ENCODE results near the gene TBP. TPM values are rescaled to one million over a fixed set of nuclear protein-coding genes. Genes with fewer than 3 reads are reported as not detected.

The TBP gene
- 24.3 TPM for polyA plus RNA-seq (2013, experiment 1 of 2)
- 25.0 TPM for polyA plus RNA-seq (2013, experiment 2 of 2)

GRCh38 chr6:170554013-170554795 lies at the start of gene TBP:
Gene TBP (plus strand): TSS chr6:170554369. CDS start chr6:170557030, 2,661 bp downstream.
- H3K9me3 ChIP-seq (replicated peaks in 1 of 2; ENCODE audit: control insufficient read depth in 2 of 2, insufficient read depth in 1 of 2, low read depth in 1 of 2, low read length in 2 of 2): no peaks in the 10 kb centered on the region
- peak within 1 kb of the TSS; percentile 98 for H3K9ac ChIP-seq (ENCODE audit: low read depth, low read length, poor library complexity)
- H3K27ac ChIP-seq (replicated peaks; ENCODE audit: low read length): no peak within 1 kb of the TSS
- no peak within 1 kb of the TSS for H2BK120ac ChIP-seq (ENCODE audit: low read depth, low read length)
- peaks cover 3 to 15% of the 10 kb centered on the region in 2 donors for H3K4me1 ChIP-seq (ENCODE audit: control insufficient read depth in 2 of 2, insufficient read depth in 1 of 2, low read depth in 1 of 2, low read length in 2 of 2)
- no peak within 1 kb of the TSS for H3K4ac ChIP-seq (ENCODE audit: low read length)
- peak within 1 kb of the TSS; percentile 97 for H3K23ac ChIP-seq (ENCODE audit: low read depth, low read length, poor library complexity)
- DNase-seq (ENCODE audit: low spot score): peak; percentile 97
- no CpG with 5 or more reads among the region's 51 CpGs for WGBS, 2 donors (ENCODE audit: extremely low coverage in 2 of 2, insufficient read length in 2 of 2, insufficient replicate concordance in 1 of 2)
- no peak within 1 kb of the TSS for H2AK5ac ChIP-seq (ENCODE audit: low read depth, low read length)
- no peak within 1 kb of the TSS for H2BK15ac ChIP-seq (ENCODE audit: low read length)
- H3K4me3 ChIP-seq (ENCODE audit: low read length in 2 of 2): peak within 1 kb of the TSS; percentile 71 to 100
- H3K27me3 ChIP-seq (ENCODE audit: control insufficient read depth in 3 of 3, insufficient read depth in 3 of 3, low read depth in 1 of 3, low read length in 3 of 3): no peaks in the 10 kb centered on the region
- no peak within 1 kb of the TSS for H2BK12ac ChIP-seq (ENCODE audit: low read length)
- peak within 1 kb of the TSS; percentile 82 for H2AFZ ChIP-seq (ENCODE audit: low read length)
- peak within 1 kb of the TSS; percentile 25 for H4K91ac ChIP-seq (ENCODE audit: low read depth, low read length, poor library complexity)
- peak within 1 kb of the TSS; percentile 87 for H3K4me2 ChIP-seq (ENCODE audit: insufficient read depth, low read length, poor library complexity, severe bottlenecking)
- peak within 1 kb of the TSS; percentile 76 for H3K18ac ChIP-seq (ENCODE audit: low read length)
- peak within 1 kb of the TSS; percentile 77 for H3K14ac ChIP-seq (ENCODE audit: low read length)
- H3K36me3 ChIP-seq (replicated peaks in 1 of 2; ENCODE audit: control insufficient read depth in 2 of 2, insufficient read depth in 2 of 2, low read length in 2 of 2): peaks cover 2 to 51% of the 10 kb centered on the region in 2 donors
- peaks cover 5% of the 10 kb centered on the region for H3K79me1 ChIP-seq (ENCODE audit: low read depth, low read length)
- H2BK5ac ChIP-seq (ENCODE audit: low read length): peak within 1 kb of the TSS; percentile 39
- H4K8ac ChIP-seq (ENCODE audit: low read depth, low read length): peak within 1 kb of the TSS; percentile 100

DNA sequence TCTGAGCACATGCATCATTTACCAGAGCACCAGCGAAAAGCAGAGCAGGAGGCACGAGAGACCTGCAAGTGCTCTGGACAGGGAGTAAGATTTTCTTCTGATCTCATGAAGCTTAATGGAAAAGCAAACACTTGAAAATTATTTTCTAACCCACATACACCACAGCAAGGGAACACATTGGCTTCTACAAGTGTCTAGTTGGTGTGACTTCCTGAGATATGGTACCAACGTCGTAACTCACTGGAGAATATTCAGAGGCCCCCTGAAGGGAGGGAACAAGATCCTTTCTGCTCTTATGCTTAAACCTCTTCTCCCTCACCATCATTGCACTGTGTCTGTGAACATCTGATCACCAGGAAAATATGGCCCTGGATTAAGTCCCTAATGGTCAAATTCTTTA lies 49.7 kb upstream of the TBP start:
- no peak overlapping the region for H3K23ac ChIP-seq (ENCODE audit: low read depth, low read length, poor library complexity)
- no peaks in the 10 kb centered on the region for H3K79me1 ChIP-seq (ENCODE audit: low read depth, low read length)
- peak overlapping the region; percentile 47 for H2AK5ac ChIP-seq (ENCODE audit: low read depth, low read length)
- peaks cover 0 to 1% of the 10 kb centered on the region in 2 donors for H3K4me1 ChIP-seq (ENCODE audit: control insufficient read depth in 2 of 2, insufficient read depth in 1 of 2, low read depth in 1 of 2, low read length in 2 of 2)
- peaks cover 5 to 38% of the 10 kb centered on the region in 2 donors for H3K9me3 ChIP-seq (replicated peaks in 1 of 2; ENCODE audit: control insufficient read depth in 2 of 2, insufficient read depth in 1 of 2, low read depth in 1 of 2, low read length in 2 of 2)
- H3K4me2 ChIP-seq (ENCODE audit: insufficient read depth, low read length, poor library complexity, severe bottlenecking): no peak overlapping the region
- H2BK120ac ChIP-seq (ENCODE audit: low read depth, low read length): no peak overlapping the region
- no CpG with 5 or more reads among the region's 4 CpGs for WGBS, 2 donors (ENCODE audit: extremely low coverage in 2 of 2, insufficient read length in 2 of 2, insufficient replicate concordance in 1 of 2)
- peak overlapping the region; percentile 35 for H3K18ac ChIP-seq (ENCODE audit: low read length)
- H3K9ac ChIP-seq (ENCODE audit: low read depth, low read length, poor library complexity): no peak overlapping the region
- H4K8ac ChIP-seq (ENCODE audit: low read depth, low read length): no peak overlapping the region
- H2BK5ac ChIP-seq (ENCODE audit: low read length): no peak overlapping the region
- no peak overlapping the region for H3K14ac ChIP-seq (ENCODE audit: low read length)
- no peak overlapping the region for H3K27ac ChIP-seq (replicated peaks; ENCODE audit: low read length)
- H2AFZ ChIP-seq (ENCODE audit: low read length): no peak overlapping the region
- peak overlapping the region; percentile 87 for H2BK15ac ChIP-seq (ENCODE audit: low read length)
- H4K91ac ChIP-seq (ENCODE audit: low read depth, low read length, poor library complexity): no peak overlapping the region
- DNase-seq (ENCODE audit: low spot score): no peak
- H3K4ac ChIP-seq (ENCODE audit: low read length): no peak overlapping the region
- no peaks in the 10 kb centered on the region for H3K27me3 ChIP-seq (ENCODE audit: control insufficient read depth in 3 of 3, insufficient read depth in 3 of 3, low read depth in 1 of 3, low read length in 3 of 3)
- no peak overlapping the region for H3K4me3 ChIP-seq (ENCODE audit: low read length in 2 of 2)
- H2BK12ac ChIP-seq (ENCODE audit: low read length): no peak overlapping the region
- no peaks in the 10 kb centered on the region for H3K36me3 ChIP-seq (replicated peaks in 1 of 2; ENCODE audit: control insufficient read depth in 2 of 2, insufficient read depth in 2 of 2, low read length in 2 of 2)

DNA sequence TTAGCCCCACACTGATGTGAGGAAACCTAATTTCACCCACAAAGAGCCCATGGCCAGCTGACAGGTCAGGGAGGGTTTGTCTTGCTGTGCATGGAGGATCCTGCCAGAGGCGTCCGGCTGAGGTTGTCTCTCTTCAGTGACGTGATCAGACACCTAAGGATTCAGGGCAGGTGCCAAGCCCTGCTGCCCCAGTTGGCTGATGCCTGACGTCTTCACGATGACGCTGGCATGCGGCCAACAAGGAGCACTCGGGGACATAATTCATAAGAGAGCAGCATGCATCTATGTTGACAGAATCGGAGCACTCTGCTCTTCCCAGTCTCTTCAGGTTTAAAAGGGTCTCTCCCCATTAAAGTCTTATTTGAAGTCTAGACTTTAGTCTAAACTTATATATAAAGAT lies 48.9 kb upstream of the TBP start:
- peak overlapping the region; percentile 57 for H3K4ac ChIP-seq (ENCODE audit: low read length)
- H2BK5ac ChIP-seq (ENCODE audit: low read length): no peak overlapping the region
- no peak overlapping the region for H4K8ac ChIP-seq (ENCODE audit: low read depth, low read length)
- H3K23ac ChIP-seq (ENCODE audit: low read depth, low read length, poor library complexity): no peak overlapping the region
- peaks cover 5 to 30% of the 10 kb centered on the region in 2 donors for H3K9me3 ChIP-seq (replicated peaks in 1 of 2; ENCODE audit: control insufficient read depth in 2 of 2, insufficient read depth in 1 of 2, low read depth in 1 of 2, low read length in 2 of 2)
- no peak overlapping the region for H2BK12ac ChIP-seq (ENCODE audit: low read length)
- peak overlapping the region; percentile 66 for H2AK5ac ChIP-seq (ENCODE audit: low read depth, low read length)
- no peak overlapping the region for H2AFZ ChIP-seq (ENCODE audit: low read length)
- no peak overlapping the region for H3K4me3 ChIP-seq (ENCODE audit: low read length in 2 of 2)
- H3K36me3 ChIP-seq (replicated peaks in 1 of 2; ENCODE audit: control insufficient read depth in 2 of 2, insufficient read depth in 2 of 2, low read length in 2 of 2): no peaks in the 10 kb centered on the region
- H3K9ac ChIP-seq (ENCODE audit: low read depth, low read length, poor library complexity): no peak overlapping the region
- peak overlapping the region; percentile 72 for H2BK15ac ChIP-seq (ENCODE audit: low read length)
- peak overlapping the region; percentile 35 for H3K18ac ChIP-seq (ENCODE audit: low read length)
- H3K79me1 ChIP-seq (ENCODE audit: low read depth, low read length): no peaks in the 10 kb centered on the region
- no peak overlapping the region for H3K14ac ChIP-seq (ENCODE audit: low read length)
- H3K27me3 ChIP-seq (ENCODE audit: control insufficient read depth in 3 of 3, insufficient read depth in 3 of 3, low read depth in 1 of 3, low read length in 3 of 3): no peaks in the 10 kb centered on the region
- no CpG with 5 or more reads among the region's 9 CpGs for WGBS, 2 donors (ENCODE audit: extremely low coverage in 2 of 2, insufficient read length in 2 of 2, insufficient replicate concordance in 1 of 2)
- peaks cover 0 to 1% of the 10 kb centered on the region in 2 donors for H3K4me1 ChIP-seq (ENCODE audit: control insufficient read depth in 2 of 2, insufficient read depth in 1 of 2, low read depth in 1 of 2, low read length in 2 of 2)
- DNase-seq (ENCODE audit: low spot score): no peak
- H4K91ac ChIP-seq (ENCODE audit: low read depth, low read length, poor library complexity): no peak overlapping the region
- no peak overlapping the region for H2BK120ac ChIP-seq (ENCODE audit: low read depth, low read length)
- H3K27ac ChIP-seq (replicated peaks; ENCODE audit: low read length): no peak overlapping the region
- no peak overlapping the region for H3K4me2 ChIP-seq (ENCODE audit: insufficient read depth, low read length, poor library complexity, severe bottlenecking)

DNA sequence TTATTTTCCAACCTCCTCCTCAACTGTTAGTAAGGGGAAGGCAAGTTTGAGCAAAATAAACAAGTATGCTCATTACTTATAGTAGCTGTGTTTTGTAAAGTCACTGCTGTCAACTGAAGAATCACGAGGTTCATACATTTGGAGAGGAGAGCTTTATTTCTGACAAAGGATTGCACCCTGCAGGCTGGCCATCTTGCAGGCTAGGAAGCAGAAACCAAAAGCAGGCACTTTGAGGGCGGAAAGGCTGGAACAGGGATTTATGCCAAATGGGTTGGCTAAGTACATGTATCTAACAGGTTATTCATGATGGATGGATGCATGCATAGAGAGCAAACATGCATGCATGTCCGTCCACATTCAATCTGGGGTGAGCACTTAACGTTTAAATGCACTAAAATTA lies 47.7 kb upstream of the TBP start:
- Histone ChIP-seq H3K18ac (ENCODE audit: low read length) (no peak overlapping the region), H2BK15ac (ENCODE audit: low read length) (no peak overlapping the region), H2BK12ac (ENCODE audit: low read length) (no peak overlapping the region), H2BK120ac (ENCODE audit: low read depth, low read length) (no peak overlapping the region), H3K14ac (ENCODE audit: low read length) (no peak overlapping the region), H3K23ac (ENCODE audit: low read depth, low read length, poor library complexity) (no peak overlapping the region), H3K36me3 (replicated peaks in 1 of 2; ENCODE audit: control insufficient read depth in 2 of 2, insufficient read depth in 2 of 2, low read length in 2 of 2) (no peaks in the 10 kb centered on the region), H3K27me3 (ENCODE audit: control insufficient read depth in 3 of 3, insufficient read depth in 3 of 3, low read depth in 1 of 3, low read length in 3 of 3) (no peaks in the 10 kb centered on the region), H3K9ac (ENCODE audit: low read depth, low read length, poor library complexity) (no peak overlapping the region), H3K9me3 (replicated peaks in 1 of 2; ENCODE audit: control insufficient read depth in 2 of 2, insufficient read depth in 1 of 2, low read depth in 1 of 2, low read length in 2 of 2) (peaks cover 5 to 19% of the 10 kb centered on the region in 2 donors), H2AFZ (ENCODE audit: low read length) (no peak overlapping the region), H2BK5ac (ENCODE audit: low read length) (no peak overlapping the region), H3K79me1 (ENCODE audit: low read depth, low read length) (no peaks in the 10 kb centered on the region), H4K91ac (ENCODE audit: low read depth, low read length, poor library complexity) (no peak overlapping the region), H3K4me2 (ENCODE audit: insufficient read depth, low read length, poor library complexity, severe bottlenecking) (no peak overlapping the region), H3K4ac (ENCODE audit: low read length) (no peak overlapping the region), H2AK5ac (ENCODE audit: low read depth, low read length) (no peak overlapping the region), H3K4me1 (ENCODE audit: control insufficient read depth in 2 of 2, insufficient read depth in 1 of 2, low read depth in 1 of 2, low read length in 2 of 2) (peaks cover 1 to 2% of the 10 kb centered on the region in 2 donors), H3K27ac (replicated peaks; ENCODE audit: low read length) (no peak overlapping the region), H4K8ac (ENCODE audit: low read depth, low read length) (no peak overlapping the region), H3K4me3 (ENCODE audit: low read length in 2 of 2) (no peak overlapping the region)
- DNase-seq (ENCODE audit: low spot score): no peak
- no CpG with 5 or more reads among the region's 4 CpGs for WGBS, 2 donors (ENCODE audit: extremely low coverage in 2 of 2, insufficient read length in 2 of 2, insufficient replicate concordance in 1 of 2)
